Calu3 (cell line): Measurements from ENCODE around the gene HNRNPA1L2. TPM values are rescaled to one million over a fixed set of nuclear protein-coding genes. Genes with fewer than 3 reads are reported as not detected.

Experiments used
- BruUV-seq: library from RNA; stranded (reverse); fragments of 400-500 nt; replicated peaks from 2 replicates; lab custom pipeline; 2021; lab: Mats Ljungman, UMichigan
- CTCF ChIA-PET: fragments of 300-600 bp; sonication (Branson Sonifier 250); formaldehyde crosslinking; loops from one replicate; lab custom pipeline; 2022; ENCODE audit warnings: antibody characterized with exemption; lab: Charles Lee
- DNase-seq: peaks from one replicate; pipeline ENCODE4 v3.0.0; 2022
- H3K27ac Mint-ChIP-seq: one replicate; pipeline ENCODE4 v1.8.0; 2022; ENCODE audit warnings: mixed read lengths; ENCODE audit not compliant: unreplicated experiment
- H3K27me3 Mint-ChIP-seq: one replicate; pipeline ENCODE4 v1.8.0; 2022; ENCODE audit warnings: mixed read lengths; ENCODE audit not compliant: unreplicated experiment
- H3K36me3 Mint-ChIP-seq: one replicate; pipeline ENCODE4 v1.8.0; 2022; ENCODE audit warnings: mild to moderate bottlenecking, moderate library complexity, mixed read lengths; ENCODE audit not compliant: insufficient read depth, unreplicated experiment
- H3K4me1 Mint-ChIP-seq: one replicate; pipeline ENCODE4 v1.8.0; 2022; ENCODE audit warnings: mild to moderate bottlenecking, low read depth, mixed read lengths; ENCODE audit not compliant: unreplicated experiment
- H3K4me3 Mint-ChIP-seq: one replicate; pipeline ENCODE4 v1.8.0; 2022; ENCODE audit warnings: mild to moderate bottlenecking, low read depth, moderate library complexity, mixed read lengths; ENCODE audit not compliant: unreplicated experiment
- H3K9me3 Mint-ChIP-seq: one replicate; pipeline ENCODE4 v1.8.0; 2022; ENCODE audit warnings: low read depth, mixed read lengths; ENCODE audit not compliant: unreplicated experiment
- intact Hi-C: fragments of 100-400 bp; cut with micrococcal nuclease; formaldehyde crosslinking; loops from one replicate; pipeline ENCODE4 v1.10.0; 2022; ENCODE audit not compliant: unreplicated experiment
- total RNA-seq: library from RNA; stranded (reverse); gene quantifications from 2 replicates; pipeline ENCODE4 v1.2.3, GENCODE V29; 2022
- TF ChIP-seq, protein P1 (sequence below): fragments of 200-600 bp; IDR thresholded peaks from one replicate; pipeline ENCODE4 v1.8.0; 2022; ENCODE audit warnings: antibody characterized with exemption; ENCODE audit not compliant: unreplicated experiment

The HNRNPA1L2 gene
- total RNA-seq, 1 experiment from 2014 or later: 6.8 TPM

DNA sequence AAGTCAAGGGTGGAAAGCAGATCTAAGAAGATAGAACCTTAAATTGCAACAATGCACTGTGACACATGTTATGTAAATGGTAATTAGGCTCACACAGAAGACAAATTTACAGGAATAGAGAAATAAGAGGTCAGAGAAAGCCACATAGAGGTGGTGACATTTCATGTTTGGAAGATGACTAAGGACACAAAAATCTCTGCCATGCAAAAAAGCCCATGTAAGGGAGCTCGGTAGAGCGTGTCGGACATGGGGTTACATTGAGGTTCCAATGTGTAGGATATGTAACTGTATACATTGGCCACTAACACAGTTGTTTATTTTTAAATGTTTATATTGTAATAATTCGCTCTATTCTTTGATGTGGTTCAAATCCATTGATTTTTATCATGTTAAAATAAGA, 44.1 kb downstream of the HNRNPA1L2 start:
- DNase-seq: no peak
- H3K36me3 Mint-ChIP-seq: peaks cover 5% of the 10 kb centered on the region
- BruUV-seq: no TSS peak
- no peak overlapping the region for H3K4me3 Mint-ChIP-seq
- H3K27ac Mint-ChIP-seq: no peak overlapping the region
- CTCF ChIA-PET: no interaction called here
- TF ChIP-seq, protein P1, sequence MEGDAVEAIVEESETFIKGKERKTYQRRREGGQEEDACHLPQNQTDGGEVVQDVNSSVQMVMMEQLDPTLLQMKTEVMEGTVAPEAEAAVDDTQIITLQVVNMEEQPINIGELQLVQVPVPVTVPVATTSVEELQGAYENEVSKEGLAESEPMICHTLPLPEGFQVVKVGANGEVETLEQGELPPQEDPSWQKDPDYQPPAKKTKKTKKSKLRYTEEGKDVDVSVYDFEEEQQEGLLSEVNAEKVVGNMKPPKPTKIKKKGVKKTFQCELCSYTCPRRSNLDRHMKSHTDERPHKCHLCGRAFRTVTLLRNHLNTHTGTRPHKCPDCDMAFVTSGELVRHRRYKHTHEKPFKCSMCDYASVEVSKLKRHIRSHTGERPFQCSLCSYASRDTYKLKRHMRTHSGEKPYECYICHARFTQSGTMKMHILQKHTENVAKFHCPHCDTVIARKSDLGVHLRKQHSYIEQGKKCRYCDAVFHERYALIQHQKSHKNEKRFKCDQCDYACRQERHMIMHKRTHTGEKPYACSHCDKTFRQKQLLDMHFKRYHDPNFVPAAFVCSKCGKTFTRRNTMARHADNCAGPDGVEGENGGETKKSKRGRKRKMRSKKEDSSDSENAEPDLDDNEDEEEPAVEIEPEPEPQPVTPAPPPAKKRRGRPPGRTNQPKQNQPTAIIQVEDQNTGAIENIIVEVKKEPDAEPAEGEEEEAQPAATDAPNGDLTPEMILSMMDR: no peak
- intact Hi-C loops: no loop called here
- H3K9me3 Mint-ChIP-seq: no peaks in the 10 kb centered on the region
- no peaks in the 10 kb centered on the region for H3K27me3 Mint-ChIP-seq
- H3K4me1 Mint-ChIP-seq: no peaks in the 10 kb centered on the region

Other genes with a start within 250 kb of the HNRNPA1L2 start
- gene THSD1, start 236.3 kb upstream of the HNRNPA1L2 start, total RNA-seq: 0.85 and 0.93 TPM in 2 replicates
- 39.8 and 40.2 TPM in 2 replicates for gene VPS36, start 191.8 kb upstream of the HNRNPA1L2 start, total RNA-seq
- gene CKAP2, start 187.0 kb upstream of the HNRNPA1L2 start, total RNA-seq: 55.8 and 57.7 TPM in 2 replicates
- 48.0 and 58.4 TPM in 2 replicates for gene SUGT1, start 10.4 kb downstream of the HNRNPA1L2 start, total RNA-seq
- gene CNMD, start 97.4 kb downstream of the HNRNPA1L2 start, total RNA-seq: not detected in 2 replicates
- gene PCDH8, start 206.2 kb downstream of the HNRNPA1L2 start, total RNA-seq: not detected in 2 replicates